GDM1 (cell line): Measurements from ENCODE around the gene ALX3.
A peak's percentile ranks its signal among the peaks of the same experiment; 100 is the strongest.

Source experiments
- DNase-seq: peaks from one replicate; lab custom pipeline; 2025; lab: John Stamatoyannopoulos, UW

The ALX3 gene

GRCh38 chr1:110064576-110065337, 5.7 kb downstream of the ALX3 start:
- DNase-seq: no peak

DNA sequence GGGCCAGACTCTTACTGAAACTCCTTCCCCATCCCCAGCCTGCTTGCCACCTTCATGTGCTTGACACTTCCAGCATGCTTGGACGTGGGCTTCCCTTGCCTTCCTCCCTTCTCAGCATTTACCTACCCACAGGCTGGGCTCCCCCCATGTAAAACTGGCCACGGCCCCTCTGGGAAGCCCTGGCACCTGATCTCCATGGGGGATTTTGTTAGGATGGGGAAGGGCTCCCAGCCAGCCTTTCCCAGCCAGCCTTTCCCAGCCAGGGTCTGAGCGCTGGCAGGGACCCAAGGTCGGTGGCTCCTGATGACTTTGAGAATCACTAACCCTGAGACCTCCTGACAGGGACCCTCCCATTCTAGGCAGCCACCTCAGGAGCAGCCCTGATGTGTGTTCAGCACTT, 6.7 kb downstream of the ALX3 start:
- no peak for DNase-seq

- DNase-seq: no peak
These were observed 7.9 kb downstream of the ALX3 start for GRCh38 chr1:110062612-110063011.

- DNase-seq: no peak
These were observed 9.1 kb downstream of the ALX3 start for GRCh38 chr1:110061341-110061740.

DNA sequence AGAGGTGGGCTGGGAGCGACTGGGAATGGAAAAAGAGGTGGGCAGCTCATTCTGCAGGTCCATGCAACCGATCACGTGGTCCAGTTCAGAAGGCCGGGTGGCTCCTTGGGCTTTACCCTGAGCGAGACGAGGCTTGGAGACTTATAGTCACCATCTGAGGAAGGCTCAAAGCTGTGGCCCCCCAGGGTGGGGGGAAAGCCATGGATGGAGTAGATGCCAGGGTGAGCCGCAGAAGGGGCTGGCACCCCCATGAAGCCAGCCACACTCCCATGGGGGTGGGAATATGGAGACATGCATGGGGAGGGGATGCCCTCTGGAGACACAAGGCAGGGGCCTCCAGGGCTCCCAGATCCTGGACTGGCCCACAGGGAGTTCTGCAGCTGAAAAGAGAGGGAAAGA, 9.8 kb downstream of the ALX3 start:
- DNase-seq: no peak

DNA sequence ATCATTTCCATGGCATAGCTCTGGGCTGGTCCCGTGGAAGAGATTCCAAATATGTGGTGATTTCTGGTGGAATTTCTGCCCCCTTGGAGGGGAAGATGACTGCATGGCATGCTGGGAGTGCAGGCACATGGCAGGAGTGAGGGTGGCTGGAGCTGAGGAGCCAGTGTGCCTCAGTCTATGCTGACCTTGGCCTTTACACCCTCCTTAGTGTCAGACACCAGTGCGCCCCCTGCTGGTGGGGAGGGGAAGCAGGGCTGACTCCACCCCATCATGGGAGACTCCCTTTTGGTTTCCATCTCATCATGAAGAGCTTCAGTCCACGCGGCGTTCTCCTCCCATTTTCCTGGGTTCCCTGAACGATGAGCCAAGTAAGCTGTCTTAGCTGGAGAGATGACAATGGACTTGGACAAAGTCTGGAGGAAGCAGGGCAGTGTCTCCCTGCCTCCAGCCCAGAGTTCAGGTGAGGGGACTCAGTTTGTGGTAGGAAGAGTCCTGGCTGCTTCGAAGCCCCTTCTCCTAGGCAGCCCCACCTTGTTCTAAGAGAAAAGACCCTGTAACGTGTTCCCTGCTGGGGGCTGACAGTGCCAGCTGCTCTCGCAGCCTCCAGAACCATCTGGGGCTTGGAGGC, 10.3 kb downstream of the ALX3 start:
- peak; percentile 3 for DNase-seq

DNA sequence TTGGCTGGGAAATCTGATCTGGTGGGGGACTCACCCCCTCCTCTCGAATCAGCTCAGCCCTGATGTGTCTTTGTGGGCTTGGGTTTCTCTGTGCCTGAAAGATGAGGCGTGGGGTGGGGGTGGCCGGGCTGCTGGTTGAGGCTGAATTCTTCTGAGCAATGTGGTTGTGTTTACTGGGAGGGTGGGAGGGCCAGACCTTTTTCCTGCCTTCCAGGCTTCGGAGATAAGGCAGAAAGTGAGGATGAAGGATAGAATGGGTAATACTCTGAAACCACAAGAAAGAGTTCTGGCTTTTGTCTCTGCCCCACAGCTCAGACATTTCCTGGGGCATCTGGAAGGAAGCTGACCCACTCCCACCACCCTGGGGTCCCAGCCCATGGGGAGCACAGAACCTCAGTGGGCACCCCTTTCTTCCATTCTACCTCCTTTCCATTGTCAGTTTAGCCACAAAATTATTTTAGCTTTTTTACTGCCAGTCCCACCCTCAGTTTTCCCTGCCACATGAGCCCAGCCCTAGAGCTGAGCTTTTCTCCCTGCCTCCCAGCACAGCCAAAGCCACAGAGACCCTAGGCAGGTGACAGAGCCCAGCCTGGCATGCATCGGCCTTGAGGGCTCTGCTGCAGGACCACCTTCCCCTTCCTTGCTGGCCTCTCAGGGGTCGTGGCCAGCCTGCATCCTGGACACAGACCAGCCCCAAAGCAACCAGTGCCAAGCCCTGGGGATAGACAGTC, 11.2 kb downstream of the ALX3 start:
- no peak for DNase-seq

- DNase-seq: no peak
These were observed 11.9 kb downstream of the ALX3 start for GRCh38 chr1:110058591-110058990.

GRCh38 chr1:110057963-110058518, 12.4 kb downstream of the ALX3 start:
- DNase-seq: no peak

DNA sequence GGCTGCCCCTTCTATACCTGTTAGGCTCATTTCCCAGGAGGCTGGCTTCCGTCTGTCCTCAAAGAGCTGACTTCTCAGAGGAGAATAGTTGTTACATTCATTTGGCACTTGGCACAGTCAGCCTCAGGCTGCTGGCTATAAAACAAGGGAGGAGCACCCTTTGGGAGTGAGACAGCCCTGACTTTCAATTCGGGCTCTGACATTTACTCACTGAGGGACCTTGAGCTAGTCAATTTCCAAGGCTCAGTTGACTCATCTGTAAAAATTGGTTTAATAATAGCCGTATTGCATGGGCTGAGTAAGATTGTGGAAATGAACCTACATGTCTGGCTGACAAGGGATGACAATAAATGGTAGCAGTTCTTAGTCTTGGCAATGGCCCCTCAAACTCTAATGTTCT, 13.7 kb downstream of the ALX3 start:
- no peak for DNase-seq

DNA sequence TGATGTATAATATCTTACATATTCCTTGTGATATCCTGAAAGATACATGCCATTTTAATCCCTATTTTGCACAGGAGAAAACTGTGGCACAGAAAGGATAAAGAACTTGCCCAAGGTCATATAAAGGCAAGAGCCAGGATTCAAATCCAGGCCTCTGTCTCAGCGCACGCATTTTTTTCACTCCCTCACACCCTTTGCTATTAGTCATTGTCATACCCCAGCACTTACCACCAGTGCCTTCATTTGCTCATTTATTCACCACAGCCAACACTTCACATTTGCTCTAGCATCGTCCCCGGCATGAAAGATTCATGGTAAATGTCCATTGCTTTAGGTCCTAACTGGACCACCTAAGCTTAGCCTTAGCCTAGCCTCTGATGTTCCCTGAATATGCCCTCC, 14.2 kb downstream of the ALX3 start:
- no peak for DNase-seq

DNA sequence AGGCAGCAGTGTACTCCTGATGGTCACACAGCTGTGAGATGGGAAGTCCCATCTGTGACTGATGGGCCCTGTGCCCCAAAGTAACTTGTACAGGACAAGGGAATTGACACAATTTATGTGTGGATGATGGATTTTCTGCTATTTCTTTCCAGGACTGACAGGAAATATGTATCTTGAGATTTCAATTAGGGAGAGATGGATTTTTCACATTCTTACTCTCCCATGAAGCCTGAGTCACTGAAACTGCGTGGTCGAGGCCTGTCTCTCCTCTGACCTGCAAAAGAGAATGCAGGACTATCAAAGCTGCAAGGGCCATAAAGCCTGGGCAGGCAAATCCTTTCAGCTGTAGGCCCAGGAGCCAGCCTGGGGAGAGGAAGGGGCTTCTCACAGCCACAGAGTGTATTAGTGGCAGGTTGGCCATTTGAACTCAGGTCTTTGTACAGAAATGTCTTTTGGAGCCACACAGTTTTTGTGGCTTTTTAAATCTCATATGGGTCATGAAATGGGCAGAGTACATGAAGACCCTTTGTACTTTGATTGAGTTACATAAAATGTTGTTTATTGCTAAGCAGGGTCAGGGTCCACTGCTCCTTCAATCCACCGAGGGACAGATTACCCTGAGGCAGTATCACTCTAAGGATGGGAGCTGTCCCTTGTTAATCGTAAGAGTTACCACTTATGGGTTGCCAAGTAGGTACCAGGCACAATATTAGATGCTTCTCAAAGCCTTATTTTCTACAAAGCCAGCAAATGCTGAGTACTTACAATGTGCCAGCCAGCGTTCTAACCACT, 14.8 kb downstream of the ALX3 start:
- no peak for DNase-seq

DNA sequence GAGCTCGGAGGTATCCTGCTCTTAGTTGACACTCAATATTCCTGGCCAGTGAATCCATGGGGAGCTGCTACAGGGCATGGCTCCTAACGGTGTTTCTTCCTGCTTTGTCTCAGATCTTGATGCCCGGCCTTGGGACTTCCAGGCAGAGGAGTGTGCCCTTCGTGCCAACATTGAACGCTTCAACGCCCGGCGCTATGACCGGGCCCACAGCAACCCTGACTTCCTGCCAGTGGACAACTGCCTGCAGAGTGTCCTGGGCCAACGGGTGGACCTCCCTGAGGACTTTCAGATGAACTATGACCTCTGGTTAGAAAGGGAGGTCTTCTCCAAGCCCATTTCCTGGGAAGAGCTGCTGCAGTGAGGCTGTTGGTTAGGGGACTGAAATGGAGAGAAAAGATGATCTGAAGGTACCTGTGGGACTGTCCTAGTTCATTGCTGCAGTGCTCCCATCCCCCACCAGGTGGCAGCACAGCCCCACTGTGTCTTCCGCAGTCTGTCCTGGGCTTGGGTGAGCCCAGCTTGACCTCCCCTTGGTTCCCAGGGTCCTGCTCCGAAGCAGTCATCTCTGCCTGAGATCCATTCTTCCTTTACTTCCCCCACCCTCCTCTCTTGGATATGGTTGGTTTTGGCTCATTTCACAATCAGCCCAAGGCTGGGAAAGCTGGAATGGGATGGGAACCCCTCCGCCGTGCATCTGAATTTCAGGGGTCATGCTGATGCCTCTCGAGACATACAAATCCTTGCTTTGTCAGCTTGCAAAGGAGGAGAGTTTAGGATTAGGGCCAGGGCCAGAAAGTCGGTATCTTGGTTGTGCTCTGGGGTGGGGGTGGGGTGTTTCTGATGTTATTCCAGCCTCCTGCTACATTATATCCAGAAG, 16.7 kb downstream of the ALX3 start:
- DNase-seq: peak; percentile 31

- no peak for DNase-seq
These were observed 19.2 kb downstream of the ALX3 start for GRCh38 chr1:110051262-110051648.

DNA sequence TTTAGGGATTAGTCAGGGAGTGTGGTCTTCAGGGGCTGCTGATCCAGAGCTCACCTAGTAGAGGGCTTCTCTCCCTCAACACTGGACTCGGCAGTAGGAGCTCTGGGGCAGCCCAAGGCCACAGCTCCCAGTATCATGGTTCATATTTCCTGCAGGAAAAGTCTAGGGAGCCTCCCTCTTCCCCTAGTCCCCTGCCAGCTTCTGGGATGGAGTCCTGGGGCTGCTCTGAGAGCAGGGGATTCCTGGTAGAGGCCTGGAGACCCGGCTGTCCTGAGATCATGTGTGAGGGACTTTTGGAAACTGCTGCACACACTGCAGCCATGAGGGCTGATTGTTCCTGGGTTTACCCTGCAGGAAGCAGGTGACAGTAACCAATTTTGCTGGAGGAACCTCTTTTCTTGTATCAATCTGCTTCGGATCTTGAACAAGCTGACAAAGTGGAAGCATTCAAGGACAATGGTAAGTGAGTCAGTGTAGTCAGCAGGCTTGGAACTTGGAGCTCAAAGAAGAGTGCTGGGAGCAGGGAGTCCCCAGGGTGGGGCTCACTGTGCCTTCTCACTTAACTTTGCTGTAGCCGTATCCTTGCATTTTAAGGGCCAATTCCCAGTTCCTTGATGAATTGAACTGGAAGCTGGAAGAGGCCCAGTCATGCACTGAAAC, 19.7 kb downstream of the ALX3 start:
- no peak for DNase-seq

GRCh38 chr1:110049801-110050601, 20.5 kb downstream of the ALX3 start:
- DNase-seq: no peak

DNA sequence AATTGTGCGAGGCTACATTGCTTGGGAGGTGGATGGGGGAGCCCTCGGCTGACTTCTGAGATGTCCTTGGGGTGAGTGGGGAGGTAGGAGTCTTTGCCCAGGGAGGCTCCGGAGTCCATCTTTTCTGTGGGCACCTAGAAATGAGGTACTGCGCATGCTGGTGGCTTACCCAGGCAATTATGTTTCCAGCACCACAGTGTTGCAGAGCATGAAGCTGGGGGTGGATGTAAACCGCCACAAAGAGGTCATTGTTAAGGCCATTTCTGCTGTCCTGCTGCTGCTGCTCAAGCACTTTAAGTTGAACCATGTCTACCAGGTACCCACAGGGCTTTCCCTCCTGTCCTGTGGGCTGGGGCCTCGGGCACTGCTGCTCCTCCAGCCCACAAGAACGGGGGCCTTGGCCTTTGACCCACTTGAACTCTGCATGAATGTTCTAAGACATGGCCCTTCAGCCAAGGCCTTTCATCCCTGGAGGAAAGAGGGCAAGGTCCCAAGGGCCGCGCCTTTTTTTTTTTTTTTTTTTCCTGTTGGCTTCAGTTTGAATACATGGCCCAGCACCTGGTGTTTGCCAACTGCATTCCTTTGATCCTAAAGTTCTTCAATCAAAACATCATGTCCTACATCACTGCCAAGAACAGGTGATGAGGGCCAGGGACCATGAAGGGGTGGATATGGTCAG, 21.4 kb downstream of the ALX3 start:
- DNase-seq: no peak

DNA sequence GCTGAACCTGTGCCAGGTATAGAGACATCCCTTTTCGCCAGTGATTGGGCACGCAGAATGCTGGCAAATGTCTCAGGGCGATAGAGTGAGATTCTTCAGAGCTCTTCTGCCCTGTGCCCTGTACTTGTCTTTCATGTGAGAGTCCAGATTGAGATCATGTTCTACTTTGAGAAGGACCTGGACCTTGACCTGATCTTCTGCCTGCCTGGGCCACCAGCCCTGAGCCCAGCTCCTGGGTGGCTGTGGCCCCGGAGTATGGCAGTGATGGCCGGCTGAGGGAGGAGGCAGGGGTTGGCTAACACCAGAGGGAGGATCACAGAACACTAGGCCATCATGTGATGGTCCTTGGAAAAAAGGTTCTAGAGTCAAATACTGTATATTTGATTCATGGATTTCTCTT, 22.2 kb downstream of the ALX3 start:
- DNase-seq: no peak

DNA sequence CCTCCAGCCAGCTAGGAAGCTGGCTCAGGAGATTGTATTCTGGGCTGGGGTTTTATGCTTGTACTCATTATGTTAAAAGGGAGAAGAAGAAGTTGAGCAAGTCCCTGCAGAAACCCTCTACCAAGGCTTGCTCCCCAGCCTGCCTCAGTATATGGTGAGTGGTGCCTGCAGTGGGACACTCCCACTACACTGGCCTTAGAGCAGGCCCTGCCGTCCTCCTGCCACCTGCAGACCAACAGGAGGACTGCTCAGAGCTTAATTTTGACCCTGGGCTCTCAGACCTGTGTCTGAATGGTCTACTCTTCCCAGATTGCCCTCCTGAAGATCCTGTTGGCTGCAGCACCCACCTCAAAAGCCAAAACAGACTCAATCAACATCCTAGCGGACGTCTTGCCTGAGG, 23.0 kb downstream of the ALX3 start:
- DNase-seq: no peak
